G401.6 (cell line): Measurements from ENCODE around the gene AP5B1.

Experiments
- FAIRE-seq: peaks from 2 replicates; lab custom pipeline; 2012; peaks lifted over from hg19 to GRCh38; lab: Jason Lieb, UNC

AP5B1 gene

GRCh38 chr11:65801153-65801987 is 20.6 kb upstream of the AP5B1 start:
- no peak for FAIRE-seq

- FAIRE-seq: no peak
Observed at GRCh38 chr11:65798882-65799281, 18.1 kb upstream of the AP5B1 start.

DNA sequence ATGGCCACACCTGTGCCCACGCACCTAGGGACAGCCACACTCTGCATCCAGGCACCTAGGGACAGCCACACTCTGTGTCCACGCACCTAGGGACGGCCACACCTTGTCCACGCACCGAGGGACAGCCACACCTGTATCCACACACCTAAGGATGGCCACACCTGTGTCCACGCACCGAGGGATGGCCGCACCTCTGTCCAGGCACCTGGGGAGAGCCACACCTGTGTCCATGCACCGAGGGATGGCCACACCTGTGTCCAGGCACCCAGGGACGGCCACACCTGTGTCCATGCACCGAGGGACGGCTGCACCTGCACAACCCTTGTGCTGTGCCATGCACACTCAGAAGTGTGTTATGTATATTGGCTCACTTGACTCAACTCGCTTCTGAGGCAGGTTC is 16.9 kb upstream of the AP5B1 start:
- no peak for FAIRE-seq

- no peak for FAIRE-seq
Observed at GRCh38 chr11:65796726-65797601, 16.2 kb upstream of the AP5B1 start.

DNA sequence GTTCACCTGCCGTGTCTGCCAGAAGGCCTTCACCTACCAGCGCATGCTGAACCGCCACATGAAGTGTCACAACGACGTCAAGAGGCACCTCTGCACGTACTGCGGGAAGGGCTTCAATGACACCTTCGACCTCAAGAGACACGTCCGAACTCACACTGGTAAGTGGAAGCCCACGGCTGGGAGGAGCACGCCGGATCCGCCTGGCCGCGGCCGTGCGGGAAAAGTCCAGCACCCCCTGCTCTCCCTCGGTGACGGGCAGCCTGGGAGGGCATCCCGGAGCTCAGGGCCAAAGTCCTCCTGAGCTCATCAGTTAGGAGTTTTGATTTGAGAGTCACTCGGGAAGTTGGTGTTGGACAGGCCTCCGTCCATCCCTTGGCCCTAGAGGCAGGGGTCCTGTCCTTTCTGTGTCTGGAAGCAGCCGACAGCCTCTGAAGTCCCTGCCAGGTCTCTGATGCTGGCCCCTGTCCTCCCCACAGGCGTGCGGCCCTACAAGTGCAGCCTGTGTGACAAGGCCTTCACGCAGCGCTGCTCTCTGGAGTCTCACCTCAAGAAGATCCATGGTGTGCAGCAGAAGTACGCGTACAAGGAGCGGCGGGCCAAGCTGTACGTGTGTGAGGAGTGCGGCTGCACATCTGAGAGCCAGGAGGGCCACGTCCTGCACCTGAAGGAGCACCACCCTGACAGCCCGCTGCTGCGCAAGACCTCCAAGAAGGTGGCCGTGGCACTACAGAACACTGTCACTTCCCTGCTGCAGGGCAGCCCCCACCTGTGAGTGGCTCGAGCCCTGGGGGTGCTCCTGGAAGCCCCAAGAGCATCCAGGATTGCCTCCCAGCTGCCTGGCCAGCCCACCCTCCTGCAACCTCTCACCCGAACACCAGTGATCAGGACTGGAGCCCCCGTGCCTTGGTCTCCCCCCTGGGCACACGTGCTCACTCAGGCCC is 14.1 kb upstream of the AP5B1 start:
- FAIRE-seq: no peak

DNA sequence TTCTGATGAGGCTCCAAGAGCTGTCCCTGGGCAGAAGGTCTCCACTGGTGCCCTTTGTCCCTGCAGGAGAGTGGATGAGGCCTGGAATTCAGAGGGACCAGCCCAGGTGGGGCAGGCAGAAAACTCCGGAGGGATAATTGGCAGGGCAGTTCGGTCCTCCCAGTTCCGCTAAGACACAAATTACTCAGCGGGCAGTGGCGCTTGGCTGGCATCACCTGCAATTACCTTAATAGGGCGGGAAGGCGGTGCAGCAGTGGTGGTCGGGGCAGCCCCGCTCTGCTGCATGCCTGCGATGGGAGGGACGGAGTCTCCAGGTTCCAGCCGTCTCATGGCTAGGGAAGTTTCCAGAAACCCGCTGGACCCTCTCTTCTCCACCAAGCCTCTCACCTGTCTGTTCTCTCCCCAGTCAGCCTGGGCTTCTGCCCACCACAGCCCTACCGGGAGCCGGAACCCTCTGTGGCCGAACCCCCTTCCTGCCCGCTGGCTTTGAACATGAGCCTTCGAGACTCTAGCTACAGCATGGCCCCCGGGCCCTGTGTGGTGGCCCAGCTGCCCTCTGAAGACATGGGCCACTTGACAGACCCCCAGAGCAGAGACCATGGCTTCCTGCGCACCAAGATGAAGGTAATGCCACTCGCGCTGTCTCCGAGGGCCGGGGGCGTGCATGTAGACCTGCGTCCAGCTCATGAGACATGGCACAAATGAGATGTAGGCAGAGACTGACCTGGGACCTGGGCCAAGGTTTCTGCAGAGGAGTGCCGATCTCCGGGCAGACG is 13.0 kb upstream of the AP5B1 start:
- FAIRE-seq: no peak

DNA sequence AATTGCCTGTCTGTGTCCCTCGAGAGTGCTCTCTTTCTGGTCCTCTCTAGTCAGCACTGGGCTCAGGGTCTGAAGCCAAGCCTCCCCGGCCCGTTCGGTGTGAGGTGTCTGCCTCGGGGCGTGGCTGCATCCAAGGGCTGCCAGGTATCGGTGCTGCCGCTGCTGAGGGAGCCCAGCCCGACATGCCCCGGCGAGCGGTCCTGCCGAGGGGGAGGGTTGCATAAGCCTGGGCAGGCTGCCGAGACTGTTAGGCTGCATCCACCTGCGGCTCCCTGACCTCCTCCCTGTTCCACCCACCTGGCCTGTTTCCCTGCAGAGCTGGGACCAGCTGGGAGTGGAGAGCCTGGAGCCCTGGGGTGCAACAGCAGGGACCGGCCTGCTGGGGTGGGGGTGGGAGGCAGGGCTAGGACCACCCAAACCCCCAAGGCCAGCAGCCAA is 12.4 kb upstream of the AP5B1 start:
- no peak for FAIRE-seq

GRCh38 chr11:65792456-65792855 is 11.7 kb upstream of the AP5B1 start:
- FAIRE-seq: no peak

GRCh38 chr11:65791719-65792213 is 11.0 kb upstream of the AP5B1 start:
- FAIRE-seq: no peak

- no peak for FAIRE-seq
Observed at GRCh38 chr11:65790902-65791650, 10.3 kb upstream of the AP5B1 start.

- no peak for FAIRE-seq
Observed at GRCh38 chr11:65790104-65790901, 9.5 kb upstream of the AP5B1 start.

GRCh38 chr11:65789230-65790103 is 8.7 kb upstream of the AP5B1 start:
- FAIRE-seq: no peak

DNA sequence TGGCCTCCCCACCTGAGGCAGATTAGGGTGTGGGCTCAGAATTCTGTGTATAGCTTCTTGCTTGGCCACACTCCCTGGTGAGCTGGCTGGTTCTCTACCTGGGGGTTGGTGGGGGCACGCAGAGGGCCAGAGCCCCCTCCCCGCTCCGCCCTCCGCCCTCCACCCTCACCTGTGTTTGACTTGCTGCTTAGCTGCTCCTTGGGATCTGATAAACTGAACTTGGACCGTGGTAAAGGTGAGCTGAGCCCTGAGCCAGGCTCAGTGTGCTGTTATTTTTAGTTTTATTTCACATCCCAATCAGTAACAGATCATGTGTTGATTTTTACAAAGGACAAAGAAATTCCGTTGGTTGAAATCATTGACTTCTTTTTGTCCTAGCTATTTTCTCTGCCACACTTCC is 8.0 kb upstream of the AP5B1 start:
- FAIRE-seq: no peak

DNA sequence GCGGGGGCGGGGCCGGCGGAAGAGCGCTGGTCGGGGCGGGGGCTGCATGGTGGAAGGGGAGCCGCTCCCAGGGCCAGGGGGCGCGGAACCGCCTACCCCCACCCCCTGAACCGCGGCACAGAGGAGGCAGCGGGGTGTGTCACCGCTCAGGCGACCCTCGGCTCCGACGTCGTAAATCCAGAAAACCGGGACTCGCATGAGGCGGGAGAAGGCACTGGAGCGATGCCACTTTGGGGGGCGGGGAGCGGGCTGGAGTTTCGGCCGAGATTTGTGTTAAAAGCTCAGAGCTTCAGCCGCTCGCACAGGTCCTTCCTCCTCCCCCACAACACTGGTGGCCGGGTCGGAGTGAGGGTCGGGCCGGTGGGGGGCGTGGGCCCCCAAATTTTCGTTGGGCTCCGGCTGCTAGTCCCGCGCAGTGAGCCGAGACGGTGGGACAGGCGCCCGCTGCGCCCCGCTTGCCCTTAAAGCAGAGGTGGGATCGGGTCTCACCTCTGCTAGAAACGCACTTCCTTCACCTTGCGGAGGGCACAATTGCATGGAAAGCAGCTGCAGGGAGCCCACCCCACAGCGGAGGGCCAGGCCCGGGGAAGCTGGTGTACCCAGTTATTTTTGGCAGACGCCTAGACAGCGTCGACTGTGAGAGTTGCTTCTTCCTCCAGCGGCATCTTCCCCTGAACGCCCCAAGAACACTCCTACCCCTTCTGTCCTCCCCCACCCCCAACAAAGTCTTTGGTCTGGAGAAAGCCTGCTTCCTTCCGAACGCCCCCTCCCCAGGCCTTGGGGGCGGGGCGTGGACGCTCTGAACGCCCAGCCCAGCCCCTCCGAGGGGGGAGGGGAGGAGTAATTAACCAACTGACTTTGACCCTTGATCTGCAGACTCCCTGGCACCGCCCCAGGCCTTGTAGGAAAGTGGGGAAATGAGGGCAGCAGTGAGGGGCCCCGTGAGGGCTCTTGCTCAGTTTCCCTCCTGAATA is 7.2 kb upstream of the AP5B1 start:
- no peak for FAIRE-seq

- no peak for FAIRE-seq
Observed at GRCh38 chr11:65786786-65787636, 6.2 kb upstream of the AP5B1 start, which contains the start of gene OVOL1. TSS of gene OVOL1 (plus strand) at chr11:65787063. CDS start at chr11:65787374, 311 bp downstream.
